OCI-LY1 (cell line): ENCODE results near the gene PGC.

ENCODE experiments used
- H2AFZ ChIP-seq: fragments of 200-600 bp; sonication (generic), shearing (Covaris generic); 2 replicates; pipeline ENCODE4 v1.6.0; 2014; ENCODE audit warnings: antibody characterized with exemption, mild to moderate bottlenecking, low read length
- H3F3A ChIP-seq: fragments of 200-600 bp; sonication (generic), shearing (Covaris generic); 2 replicates; pipeline ENCODE4 v1.6.0; 2014; ENCODE audit warnings: mild to moderate bottlenecking, antibody characterized with exemption, low read length, moderate library complexity; ENCODE audit not compliant: insufficient read depth
- H3K27ac ChIP-seq: fragments of 200-600 bp; sonication (generic); 2 replicates; pipeline ENCODE4 v1.5.1; 2014; ENCODE audit warnings: low read length, mixed run types, mild to moderate bottlenecking, low read depth; ENCODE audit not compliant: poor library complexity, severe bottlenecking
- H3K27me3 ChIP-seq: fragments of 200-600 bp; sonication (generic); 2 replicates; pipeline ENCODE4 v1.6.0; 2014; ENCODE audit warnings: antibody characterized with exemption, mild to moderate bottlenecking, low read length, moderate library complexity; ENCODE audit not compliant: insufficient read depth
- H3K36me3 ChIP-seq: fragments of 200-600 bp; sonication (generic); 2 replicates; pipeline ENCODE4 v1.6.1; 2014; ENCODE audit warnings: mild to moderate bottlenecking, antibody characterized with exemption, low read length, moderate library complexity, mixed read lengths; ENCODE audit not compliant: insufficient read depth
- H3K4me1 ChIP-seq: fragments of 200-600 bp; sonication (generic); 2 replicates; pipeline ENCODE4 v1.5.1; 2014; ENCODE audit warnings: mild to moderate bottlenecking, low read length, moderate library complexity; ENCODE audit not compliant: insufficient read depth, severe bottlenecking
- H3K4me2 ChIP-seq: fragments of 200-600 bp; sonication (generic), shearing (Covaris generic); 2 replicates; pipeline ENCODE4 v1.6.1; 2014; ENCODE audit warnings: low read length
- H3K4me3 ChIP-seq: fragments of 200-600 bp; sonication (generic); 2 replicates; pipeline ENCODE4 v1.5.1; 2014; ENCODE audit warnings: low read length, low read depth, mild to moderate bottlenecking, mixed read lengths; ENCODE audit not compliant: poor library complexity, severe bottlenecking
- H3K79me2 ChIP-seq: fragments of 200-600 bp; shearing (Covaris generic); 2 replicates; pipeline ENCODE4 v1.6.1; 2016; ENCODE audit warnings: mixed run types, low read length, mixed read lengths; ENCODE audit not compliant: insufficient read depth
- H3K9ac ChIP-seq: fragments of 200-600 bp; sonication (generic), shearing (Covaris generic); 2 replicates; pipeline ENCODE4 v1.6.1; 2014; ENCODE audit warnings: mild to moderate bottlenecking, low read length, mixed read lengths
- H3K9me2 ChIP-seq: fragments of 200-600 bp; sonication (generic), shearing (Covaris generic); 2 replicates; pipeline ENCODE4 v1.6.1; 2014; ENCODE audit warnings: low read depth, mild to moderate bottlenecking, low read length, mixed read lengths
- H3K9me3 ChIP-seq: fragments of 200-600 bp; shearing (Covaris generic); 2 replicates; pipeline ENCODE4 v1.6.1; 2014; ENCODE audit warnings: low read length, mixed read lengths
- H4K20me1 ChIP-seq: fragments of 200-600 bp; sonication (generic), shearing (Covaris generic); 2 replicates; pipeline ENCODE4 v1.6.0; 2016; ENCODE audit warnings: mild to moderate bottlenecking, low read length; ENCODE audit not compliant: insufficient read depth
- EZH2 ChIP-seq: fragments of 200-600 bp; sonication (generic), shearing (Covaris generic); IDR thresholded peaks from 2 replicates; pipeline ENCODE4 v1.8.0; 2017; ENCODE audit warnings: borderline replicate concordance, mixed run types, mild to moderate bottlenecking, antibody characterized with exemption, low read length, moderate library complexity, mixed read lengths
- TF ChIP-seq, protein P1 (sequence below): fragments of 200-600 bp; sonication (generic), shearing (Covaris generic); IDR thresholded peaks from 2 replicates; pipeline ENCODE4 v1.5.1; 2017; ENCODE audit warnings: mild to moderate bottlenecking, antibody characterized with exemption, low read length, moderate library complexity, mixed read lengths

The PGC gene

DNA sequence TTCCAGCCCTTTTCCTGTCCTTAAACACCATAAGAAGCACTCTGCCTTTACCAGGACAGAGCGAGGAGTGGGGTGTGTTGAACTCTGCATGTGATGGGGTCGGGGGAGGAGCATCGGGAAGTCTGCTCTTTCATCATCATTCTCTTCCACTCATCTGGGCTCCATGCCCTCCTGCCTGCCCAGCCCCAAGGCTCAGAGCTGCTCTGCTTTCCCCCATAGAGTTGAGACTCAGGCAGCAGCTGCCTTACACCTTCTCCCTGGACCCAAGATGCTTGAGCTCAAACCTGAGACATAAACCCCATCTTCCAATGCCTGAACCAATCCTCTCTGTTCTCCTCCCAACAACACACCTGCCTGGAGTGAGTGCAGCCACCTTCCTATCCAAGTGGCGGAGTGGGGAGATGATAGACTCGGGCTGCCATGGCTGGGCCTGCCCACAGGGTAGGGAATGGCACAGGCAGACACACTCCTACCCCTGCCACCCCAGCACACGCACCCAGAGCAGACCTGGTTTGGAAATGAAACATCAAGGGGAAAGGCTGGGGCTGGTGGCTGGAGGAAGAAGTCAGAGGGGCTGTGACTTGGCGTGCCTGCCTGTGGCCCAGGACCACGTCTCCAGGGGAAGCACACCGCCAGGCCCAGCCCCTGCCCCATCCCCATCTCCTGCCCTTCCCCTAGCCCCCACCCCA lies 40.2 kb downstream of the PGC start:
- H3K9ac ChIP-seq = peak overlapping the region; percentile 47; the same call in 1 of the 2 replicates
- H3K4me3 ChIP-seq = peak overlapping the region; percentile 7
- no peaks in the 10 kb centered on the region for H3K27me3 ChIP-seq
- TF ChIP-seq EZH2 = no peak
- TF ChIP-seq, protein P1, sequence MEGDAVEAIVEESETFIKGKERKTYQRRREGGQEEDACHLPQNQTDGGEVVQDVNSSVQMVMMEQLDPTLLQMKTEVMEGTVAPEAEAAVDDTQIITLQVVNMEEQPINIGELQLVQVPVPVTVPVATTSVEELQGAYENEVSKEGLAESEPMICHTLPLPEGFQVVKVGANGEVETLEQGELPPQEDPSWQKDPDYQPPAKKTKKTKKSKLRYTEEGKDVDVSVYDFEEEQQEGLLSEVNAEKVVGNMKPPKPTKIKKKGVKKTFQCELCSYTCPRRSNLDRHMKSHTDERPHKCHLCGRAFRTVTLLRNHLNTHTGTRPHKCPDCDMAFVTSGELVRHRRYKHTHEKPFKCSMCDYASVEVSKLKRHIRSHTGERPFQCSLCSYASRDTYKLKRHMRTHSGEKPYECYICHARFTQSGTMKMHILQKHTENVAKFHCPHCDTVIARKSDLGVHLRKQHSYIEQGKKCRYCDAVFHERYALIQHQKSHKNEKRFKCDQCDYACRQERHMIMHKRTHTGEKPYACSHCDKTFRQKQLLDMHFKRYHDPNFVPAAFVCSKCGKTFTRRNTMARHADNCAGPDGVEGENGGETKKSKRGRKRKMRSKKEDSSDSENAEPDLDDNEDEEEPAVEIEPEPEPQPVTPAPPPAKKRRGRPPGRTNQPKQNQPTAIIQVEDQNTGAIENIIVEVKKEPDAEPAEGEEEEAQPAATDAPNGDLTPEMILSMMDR = no peak
- H3K9me2 ChIP-seq = no peaks in the 10 kb centered on the region
- H3K4me2 ChIP-seq = peak overlapping the region; percentile 47
- H2AFZ ChIP-seq = no peak overlapping the region
- peaks cover 44% of the 10 kb centered on the region for H3K4me1 ChIP-seq
- H3K36me3 ChIP-seq = no peaks in the 10 kb centered on the region
- H4K20me1 ChIP-seq = no peaks in the 10 kb centered on the region
- peak overlapping the region; percentile 82 for H3K27ac ChIP-seq
- no peaks in the 10 kb centered on the region for H3F3A ChIP-seq
- no peaks in the 10 kb centered on the region for H3K79me2 ChIP-seq
- no peaks in the 10 kb centered on the region for H3K9me3 ChIP-seq

- Histone ChIP-seq H3K4me3 (peak overlapping the region; percentile 27), H3K9ac (peak overlapping the region; percentile 51; the same call in 1 of the 2 replicates), H3K27me3 (no peaks in the 10 kb centered on the region), H2AFZ (no peak overlapping the region), H3K79me2 (no peaks in the 10 kb centered on the region), H3K27ac (peak overlapping the region; percentile 82), H3K4me2 (peak overlapping the region; percentile 47), H3K9me2 (no peaks in the 10 kb centered on the region), H3K36me3 (no peaks in the 10 kb centered on the region), H3F3A (no peaks in the 10 kb centered on the region), H3K9me3 (no peaks in the 10 kb centered on the region), H3K4me1 (peaks cover 46% of the 10 kb centered on the region), H4K20me1 (no peaks in the 10 kb centered on the region)
- TF ChIP-seq, protein P1 = peak; percentile 98
- TF ChIP-seq EZH2 = no peak
Observed at GRCh38 chr6:41705996-41706835, 41.0 kb downstream of the PGC start.

- Histone ChIP-seq H3K27me3 (no peaks in the 10 kb centered on the region), H3K9ac (peak overlapping the region; percentile 51; the same call in 1 of the 2 replicates), H3K36me3 (no peaks in the 10 kb centered on the region), H3K9me2 (no peaks in the 10 kb centered on the region), H4K20me1 (no peaks in the 10 kb centered on the region), H3K4me3 (peak overlapping the region; percentile 27), H3K9me3 (no peaks in the 10 kb centered on the region), H3K4me1 (peaks cover 54% of the 10 kb centered on the region), H3F3A (no peaks in the 10 kb centered on the region), H3K4me2 (peak overlapping the region; percentile 47), H3K79me2 (no peaks in the 10 kb centered on the region), H3K27ac (peak overlapping the region; percentile 82), H2AFZ (no peak overlapping the region)
- TF ChIP-seq, protein P1 = no peak
- no peak for TF ChIP-seq EZH2
Observed at GRCh38 chr6:41705311-41705995, 41.7 kb downstream of the PGC start.
